Stimulated activated naive CD4-positive, alpha-beta T cell treated with Interleukin-2 at 50 U/mL for 16 hours (primary cell): ENCODE data around the gene RASA3.
"Not testable (repeated sequence)": the region's sequence is repeated elsewhere in the genome, so short reads cannot be mapped to it uniquely, and the experiment has no call there.

Source experiments
- DNase-seq: peaks from one replicate; lab custom pipeline; 2025; lab: John Stamatoyannopoulos, UW

The RASA3 gene

DNA sequence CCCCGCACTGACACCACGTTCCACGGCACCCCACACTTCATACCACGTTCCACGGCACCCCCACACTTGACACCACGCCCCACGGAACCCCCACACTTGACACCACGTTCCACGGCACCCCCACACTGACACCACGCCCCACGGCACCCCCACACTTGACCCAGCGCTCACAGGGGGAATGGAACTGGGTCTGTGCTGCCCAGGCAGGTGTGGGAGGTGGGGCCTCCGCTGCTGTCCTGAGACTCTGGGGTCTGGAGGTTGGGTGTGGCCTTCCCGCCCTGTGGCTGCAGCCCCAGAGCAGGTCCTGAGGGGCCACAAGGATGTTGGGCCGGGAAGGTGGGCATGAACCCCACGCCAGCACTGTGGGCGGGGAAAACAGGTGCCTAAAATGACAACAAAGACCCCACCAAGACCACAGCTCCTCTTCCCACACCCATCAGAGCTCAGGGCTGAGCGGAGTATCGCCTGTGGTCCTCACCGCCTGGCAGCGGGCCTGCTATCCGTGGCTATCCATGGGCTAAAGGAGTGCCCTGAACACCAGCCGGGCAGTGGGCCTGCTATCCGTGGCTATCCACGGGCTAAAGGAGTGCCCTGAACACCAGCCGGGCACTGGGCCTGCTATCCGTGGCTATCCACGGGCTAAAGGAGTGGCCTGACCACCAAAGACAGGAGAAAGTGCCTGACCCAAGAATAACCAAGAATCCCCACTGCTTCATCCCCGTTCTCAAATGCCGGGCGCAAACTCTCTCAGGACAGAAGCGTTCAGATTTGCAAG lies 98.7 kb downstream of the RASA3 start:
- DNase-seq, result no peak

DNA sequence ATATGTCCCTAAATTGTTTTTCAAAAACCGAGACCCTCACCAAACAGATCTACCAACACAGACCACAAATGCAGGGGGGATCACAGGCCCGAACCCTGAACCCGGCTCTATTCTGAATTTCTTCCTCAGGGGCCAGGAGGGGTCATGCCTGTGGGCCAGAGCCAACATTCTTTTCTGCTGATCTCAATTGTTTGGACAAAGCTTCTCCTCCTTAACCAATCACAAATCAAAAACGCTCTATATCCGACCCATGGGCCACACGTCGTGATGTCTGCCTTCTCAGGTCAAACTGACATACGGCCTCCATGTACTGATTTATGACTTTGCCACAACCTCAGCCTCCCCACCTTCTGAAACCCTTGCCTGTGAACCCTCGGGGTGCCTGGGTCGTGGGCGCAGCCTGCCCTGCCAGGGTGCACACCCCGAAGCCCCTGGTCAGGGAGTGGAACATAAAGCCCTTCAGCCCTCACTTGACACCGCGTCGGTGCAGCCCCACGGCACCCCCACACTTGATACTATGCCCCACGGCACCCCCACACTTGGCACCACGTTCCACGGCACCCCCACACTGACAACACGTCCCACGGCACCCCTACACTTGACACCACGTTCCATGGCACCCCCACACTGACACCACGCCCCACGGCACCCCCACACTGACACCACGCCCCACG lies 100.2 kb downstream of the RASA3 start:
- DNase-seq, result no peak

DNA sequence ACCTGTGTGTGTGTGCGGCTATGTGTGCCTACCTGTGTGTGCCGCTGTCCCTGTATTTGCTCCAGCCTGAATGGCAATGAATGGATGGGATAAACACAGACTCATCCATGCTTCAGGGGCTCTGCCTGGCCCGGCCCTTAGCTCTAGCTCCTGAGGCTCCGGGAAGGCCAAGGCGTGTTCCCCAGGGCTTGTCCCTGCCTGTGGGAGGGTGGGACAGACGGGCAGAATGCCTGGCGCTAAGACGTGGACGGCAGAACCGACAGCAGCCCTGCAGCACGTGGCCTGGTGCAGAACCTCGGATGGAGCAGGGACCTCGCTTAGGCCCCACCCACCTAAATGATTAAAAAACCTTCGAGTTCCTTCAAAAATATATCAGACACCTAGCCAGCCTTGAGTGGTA lies 100.8 kb downstream of the RASA3 start:
- DNase-seq, result no peak

DNA sequence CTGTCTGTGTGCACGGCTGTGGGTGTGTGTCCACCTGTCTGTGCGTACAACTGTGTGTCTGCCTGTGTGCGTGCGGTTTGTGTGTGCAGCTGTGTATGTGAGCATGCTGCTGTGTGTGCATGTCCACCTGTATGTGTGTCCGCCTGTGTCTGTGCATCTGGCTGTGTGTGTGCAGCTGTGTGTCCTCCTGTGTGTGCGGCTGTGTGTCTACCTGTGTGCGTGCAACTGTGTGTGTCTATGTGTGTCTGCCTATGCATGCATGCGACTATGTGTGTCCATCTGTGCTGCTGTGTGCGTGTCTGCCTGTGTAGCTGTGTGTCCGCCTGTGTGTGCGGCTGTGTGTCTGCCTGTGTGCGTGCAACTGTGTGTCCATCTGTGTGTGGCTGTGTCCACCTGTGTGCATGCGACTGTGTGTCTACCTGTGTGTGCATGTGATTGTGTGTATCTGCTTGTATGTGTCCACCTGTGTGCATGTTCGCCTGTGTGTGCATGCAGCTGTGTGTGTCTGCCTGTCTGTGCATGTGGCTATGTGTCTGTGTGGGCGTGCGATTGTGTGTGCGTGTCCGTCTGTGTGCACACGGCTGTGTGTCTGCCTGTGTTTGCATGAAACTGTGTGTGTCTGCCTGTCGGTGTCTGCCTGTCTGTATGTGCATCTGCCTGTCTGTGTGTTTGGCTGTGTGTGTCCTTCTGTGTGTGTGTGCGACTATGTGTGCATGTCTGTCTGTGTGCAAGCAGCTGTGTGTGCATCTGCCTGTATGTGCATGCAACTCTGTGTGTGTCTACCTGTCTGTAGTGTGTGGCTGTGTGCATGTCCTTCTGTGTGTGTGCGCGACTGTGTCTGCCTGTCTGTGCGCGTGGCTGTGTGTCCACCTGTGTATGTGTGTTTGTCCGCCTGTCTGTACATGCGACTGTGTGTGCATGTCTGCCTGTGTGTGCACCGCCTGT lies 101.5 kb downstream of the RASA3 start:
- no peak for DNase-seq

DNA sequence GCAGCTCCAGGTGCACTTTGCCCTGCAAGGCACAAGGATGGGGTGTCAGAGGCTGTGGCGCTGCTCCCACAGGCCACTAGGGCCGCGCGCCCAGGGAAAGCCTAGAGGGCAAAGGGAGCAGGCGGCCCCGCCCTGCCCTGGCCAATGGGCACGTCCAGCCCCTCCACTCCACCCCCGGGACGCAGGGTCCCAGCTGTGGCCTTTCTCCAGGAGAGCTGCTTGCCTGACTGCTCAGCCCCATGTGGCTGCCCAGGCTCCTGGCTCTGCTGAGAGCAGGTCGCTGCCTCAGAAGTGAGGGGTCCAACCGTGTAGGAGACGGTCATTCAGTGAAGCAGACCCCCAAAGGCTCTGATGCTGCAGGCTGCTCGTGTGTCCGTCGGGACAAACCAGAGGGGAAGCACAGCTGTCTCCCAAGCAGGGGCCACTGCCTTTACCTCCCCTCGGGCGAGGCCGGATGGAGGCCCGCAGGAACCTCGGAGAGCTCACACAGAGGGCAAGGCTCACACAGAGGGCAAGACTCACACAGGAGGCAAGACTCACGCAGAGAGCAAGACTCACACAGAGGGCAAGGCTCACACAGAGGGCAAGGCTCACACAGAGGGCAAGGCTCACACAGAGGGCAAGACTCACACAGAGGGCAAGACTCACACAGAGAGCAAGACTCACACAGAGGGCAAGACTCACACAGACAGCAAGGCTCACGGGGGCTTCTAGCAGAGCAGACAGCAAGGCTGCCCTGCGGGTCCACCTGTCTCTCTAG lies 102.4 kb downstream of the RASA3 start:
- DNase-seq, result no peak

DNA sequence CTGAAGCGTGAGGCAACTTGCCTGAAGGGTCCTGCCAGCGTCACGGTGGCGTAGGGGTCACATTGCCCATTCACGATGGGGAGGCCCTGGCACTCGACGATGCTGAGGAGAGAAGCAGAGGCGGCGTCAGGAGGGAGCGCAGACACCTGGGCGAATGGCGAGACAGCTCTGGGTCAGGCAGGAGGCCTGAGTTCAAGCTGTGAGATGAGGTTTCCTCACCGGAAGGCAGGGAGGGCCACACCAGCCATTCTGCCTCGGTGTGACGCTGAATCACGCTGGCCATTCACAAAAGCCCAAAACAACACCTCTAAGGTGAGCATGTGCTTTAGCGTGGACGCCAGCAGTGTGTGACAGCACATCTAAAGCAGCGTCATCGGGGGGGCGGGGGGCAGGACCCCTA lies 104.6 kb downstream of the RASA3 start:
- no peak for DNase-seq

DNA sequence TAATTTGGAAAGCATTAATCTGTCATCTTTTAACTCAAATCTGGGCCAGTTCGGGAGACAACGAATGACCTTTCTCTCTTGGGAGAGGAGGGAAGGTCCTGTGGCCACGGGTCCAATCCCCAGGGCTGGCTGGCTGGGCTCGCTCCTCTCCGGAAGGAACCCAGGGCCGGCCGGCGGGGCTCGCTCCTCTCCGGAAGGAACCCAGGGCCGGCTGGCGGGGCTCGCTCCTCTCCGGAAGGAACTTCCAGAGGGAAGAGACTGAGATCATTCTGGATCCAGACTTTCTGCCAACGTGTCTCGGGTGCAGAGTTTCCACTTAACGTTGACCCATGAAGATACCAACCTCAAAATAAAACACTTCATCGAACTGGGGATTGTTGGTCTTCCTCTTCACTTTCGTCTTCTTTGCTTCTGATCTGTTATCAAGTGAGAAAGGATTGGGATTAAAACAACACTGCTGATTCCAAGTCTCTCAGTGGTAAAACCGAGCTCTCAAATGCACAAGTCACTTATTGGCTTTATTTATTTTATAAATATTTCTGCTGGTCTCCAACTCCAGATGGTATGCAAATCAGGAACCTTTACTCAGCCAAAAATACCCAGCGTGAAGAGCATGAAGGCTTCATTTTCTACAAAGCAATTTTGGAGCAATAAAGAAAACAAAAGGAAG lies 105.2 kb downstream of the RASA3 start:
- DNase-seq, result no peak

DNA sequence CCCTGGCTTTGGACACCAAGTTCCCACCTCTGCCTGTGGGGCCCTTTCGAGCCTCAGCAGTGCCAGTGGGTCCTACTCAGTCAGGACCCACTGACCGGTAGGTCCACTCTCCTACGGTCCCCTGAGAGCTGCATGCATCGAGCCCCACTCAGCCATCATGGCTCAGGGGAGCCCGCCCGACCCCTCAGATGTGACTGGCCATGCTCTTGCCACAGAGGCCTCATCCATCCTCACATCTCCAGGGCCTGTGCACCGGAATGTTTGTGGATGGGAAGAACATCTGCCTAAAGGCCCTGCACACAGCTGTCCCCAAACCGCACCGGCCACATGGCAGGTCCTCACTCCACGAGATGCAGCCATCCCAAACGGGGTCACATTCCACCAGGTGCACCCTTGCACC lies 105.9 kb downstream of the RASA3 start:
- no peak for DNase-seq

DNA sequence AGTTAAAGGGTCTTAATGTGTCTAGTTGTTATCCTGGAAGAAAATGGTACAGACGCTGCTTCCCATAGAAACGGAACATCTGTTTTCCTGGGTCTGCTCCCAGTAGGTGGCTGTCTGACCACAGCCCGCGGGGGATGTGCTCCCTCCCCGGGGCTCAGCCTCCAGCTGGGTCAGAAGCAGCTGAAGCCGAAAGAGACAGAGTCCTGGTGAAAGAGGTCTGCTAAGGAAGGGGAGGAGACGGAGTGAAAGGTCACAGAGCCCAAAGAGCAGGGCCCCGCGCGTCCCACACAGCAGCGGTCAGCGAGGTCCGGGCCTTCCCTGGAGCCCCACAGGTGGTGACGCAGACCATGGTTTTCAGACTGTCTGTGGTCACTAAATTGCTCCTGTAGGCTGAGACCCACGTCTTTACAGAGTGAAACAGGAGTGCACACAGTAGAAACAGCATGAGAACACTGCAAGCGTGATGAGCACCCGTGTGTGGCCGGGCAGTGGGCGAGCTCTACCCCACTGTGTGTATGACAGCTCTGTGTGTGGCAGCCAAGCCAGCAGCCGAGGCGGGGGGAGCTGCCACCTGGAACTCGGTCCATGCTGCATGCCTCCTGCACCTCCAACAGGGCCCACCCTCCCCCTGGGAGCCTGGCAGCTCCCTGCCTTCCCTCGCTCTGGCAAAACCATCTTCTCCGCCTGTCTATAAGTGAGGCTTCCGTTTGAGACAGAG lies 106.5 kb downstream of the RASA3 start:
- DNase-seq, result no peak

DNA sequence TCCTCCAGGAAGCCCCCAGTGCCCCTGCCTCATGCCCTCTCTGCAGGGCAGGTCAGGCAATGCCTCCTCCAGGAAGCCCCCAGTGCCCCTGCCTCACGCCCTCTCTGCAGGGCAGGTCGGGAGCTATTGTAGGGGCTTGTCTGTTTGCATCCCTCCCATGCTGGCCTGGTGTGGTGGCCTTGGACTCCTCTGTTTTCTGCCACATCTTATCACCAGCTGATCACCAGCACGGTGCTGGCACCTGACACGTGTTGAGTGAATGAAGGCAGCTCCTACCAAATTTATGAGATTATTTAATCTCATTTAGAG lies 107.1 kb downstream of the RASA3 start:
- DNase-seq, result no peak

DNA sequence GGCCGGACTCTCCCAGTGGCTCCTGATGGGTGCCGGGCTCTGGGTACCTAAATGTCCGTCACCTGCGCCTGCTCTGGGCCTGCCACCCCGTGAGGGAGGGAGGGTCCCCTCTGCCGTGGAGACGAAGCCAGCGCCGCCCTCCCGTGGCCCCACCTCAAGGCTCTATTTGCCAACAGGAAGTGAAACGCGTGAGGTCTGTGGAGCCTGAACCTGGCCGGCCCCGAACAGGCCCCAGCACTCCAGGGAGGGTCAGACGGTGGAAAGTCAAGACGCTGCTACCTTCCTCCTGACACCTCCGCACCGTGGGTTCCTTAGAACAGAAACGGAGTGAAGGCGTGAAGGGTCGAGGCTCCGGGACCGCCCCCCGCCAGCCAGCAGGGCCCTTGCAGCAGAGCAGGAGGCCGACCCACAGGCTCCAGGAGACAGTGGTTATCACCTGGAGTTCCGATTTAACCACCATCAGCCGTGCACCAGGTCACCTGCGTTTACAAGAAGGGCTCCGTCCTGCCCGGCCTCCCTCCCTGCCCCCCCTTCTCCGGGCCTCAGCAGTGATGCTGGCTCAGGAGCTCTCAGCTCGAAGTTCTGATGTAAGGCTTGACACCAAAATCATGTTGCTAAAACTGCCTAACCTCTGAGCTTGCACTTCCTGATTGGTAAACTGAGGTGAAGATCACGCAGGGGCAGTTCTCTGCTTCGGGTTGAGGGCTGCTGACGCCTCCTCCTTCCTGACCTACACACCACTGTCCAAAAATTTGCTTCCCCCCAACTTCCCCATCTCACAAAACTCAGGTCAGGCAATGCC lies 107.6 kb downstream of the RASA3 start:
- no peak for DNase-seq

DNA sequence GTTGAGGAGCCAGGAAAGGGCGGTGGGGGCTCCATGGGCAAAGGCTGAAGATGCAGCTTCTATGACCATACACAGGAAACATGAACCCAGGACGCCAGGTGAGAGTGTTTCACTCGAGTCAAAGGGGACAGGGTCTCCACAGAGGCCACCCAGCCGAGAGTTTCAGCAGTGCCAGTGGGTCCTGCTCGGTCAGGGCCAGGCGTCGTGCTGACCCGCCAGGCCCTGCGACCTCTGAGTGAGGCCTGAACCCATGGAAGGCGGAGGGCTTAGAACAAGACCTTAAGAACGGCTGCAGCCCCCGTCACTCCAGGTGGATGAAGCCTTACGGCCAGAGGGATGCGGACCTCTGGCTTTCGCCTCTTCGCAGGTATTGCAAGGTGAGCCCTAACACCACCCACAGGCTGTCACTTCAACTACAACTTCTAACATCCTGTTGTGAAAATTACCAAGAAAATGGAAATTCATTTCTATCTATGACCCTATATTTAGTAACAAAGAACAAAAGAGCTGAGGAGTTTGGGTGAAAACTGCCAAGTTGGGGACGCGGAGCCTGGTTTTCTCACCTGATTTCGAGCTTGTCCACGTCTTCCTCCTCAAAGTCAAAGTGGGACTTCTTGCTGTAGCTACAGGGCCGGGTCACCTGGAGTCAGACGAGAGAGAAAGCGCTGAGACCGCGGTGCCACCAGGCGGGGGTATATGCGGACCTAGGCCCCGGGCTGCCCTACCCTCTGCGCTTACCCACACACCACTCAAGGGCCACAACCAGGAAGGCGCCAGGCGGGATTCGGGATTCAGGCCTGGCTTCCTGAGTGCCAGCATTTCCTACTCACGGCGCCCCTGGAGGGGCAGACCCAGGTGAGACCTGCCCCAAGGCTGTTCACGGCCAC lies 108.5 kb downstream of the RASA3 start:
- no peak for DNase-seq

DNA sequence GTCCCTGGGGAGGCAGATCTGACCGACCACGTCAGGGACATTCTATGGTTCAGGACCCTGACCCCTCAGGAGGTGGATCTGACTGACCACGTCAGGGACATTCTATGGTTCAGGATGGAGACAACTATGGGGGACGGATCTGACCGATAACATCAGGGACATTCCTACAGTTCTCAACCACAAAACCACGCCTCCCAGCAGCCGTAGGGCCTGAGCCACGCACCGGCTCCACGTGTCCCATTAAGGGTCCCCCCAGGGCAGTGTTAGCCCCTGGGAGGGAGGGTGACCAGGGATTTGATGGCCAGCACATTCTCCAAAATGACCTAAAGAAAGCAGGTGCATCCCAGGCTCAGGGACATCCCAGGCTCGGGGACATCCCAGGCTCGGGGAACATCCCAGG lies 109.5 kb downstream of the RASA3 start:
- DNase-seq, result no peak

DNA sequence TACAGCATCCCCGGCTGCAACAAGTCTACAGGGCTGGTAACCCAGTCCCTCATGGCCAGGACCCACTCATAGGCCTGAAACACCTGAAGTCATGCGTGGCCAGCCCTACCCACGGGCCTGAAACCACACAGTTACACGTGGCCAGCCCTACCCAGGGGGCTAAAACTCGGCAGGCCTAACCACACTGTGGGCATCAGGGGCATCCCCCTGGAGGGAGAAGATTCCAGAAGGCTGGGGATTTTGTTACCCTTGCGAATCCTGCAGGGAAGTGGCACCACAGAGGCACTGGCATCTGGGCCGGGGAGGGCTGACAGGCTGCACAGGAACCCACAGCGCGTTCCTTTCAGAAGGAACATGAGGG lies 110.1 kb downstream of the RASA3 start:
- no peak for DNase-seq

DNA sequence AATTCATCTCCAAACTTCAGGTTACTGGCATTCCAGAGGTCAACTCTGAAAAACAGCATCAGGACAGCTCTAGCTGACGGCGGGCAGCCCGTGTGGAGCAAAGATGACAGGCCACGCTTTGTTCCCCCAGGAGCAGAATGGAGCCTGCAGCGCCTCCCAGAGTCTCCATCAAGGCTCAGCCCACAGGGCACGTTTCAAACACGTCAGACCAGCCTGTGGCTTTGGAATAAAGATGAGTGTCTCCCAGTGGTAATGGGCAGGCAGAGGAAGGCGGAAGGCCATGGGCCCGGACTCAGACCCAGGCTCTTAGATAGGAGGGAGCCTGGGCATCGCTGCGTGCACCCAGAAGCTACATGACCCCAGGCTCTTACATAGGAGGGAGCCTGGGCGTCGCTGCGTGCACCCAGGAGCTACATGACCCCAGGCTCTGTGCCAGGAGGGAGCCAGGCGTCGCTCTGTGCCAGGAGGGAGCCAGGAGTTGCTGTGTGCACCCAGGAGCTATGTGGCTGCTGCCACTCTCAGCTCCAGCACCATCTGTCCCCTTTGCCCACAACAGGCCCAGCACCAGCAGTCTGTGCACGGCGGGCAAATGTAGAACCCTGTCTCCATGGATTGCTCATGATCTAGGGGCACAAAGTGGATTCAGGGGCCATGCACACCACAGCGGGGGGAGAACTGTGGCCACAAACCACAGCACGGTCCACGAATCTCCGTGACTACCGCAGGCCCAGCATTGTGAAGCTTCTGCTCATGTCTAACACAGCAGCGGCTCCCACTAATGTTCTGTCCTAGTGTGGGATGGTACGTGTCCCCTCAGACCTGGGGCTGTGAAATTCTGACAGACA lies 110.7 kb downstream of the RASA3 start:
- DNase-seq, result no peak

DNA sequence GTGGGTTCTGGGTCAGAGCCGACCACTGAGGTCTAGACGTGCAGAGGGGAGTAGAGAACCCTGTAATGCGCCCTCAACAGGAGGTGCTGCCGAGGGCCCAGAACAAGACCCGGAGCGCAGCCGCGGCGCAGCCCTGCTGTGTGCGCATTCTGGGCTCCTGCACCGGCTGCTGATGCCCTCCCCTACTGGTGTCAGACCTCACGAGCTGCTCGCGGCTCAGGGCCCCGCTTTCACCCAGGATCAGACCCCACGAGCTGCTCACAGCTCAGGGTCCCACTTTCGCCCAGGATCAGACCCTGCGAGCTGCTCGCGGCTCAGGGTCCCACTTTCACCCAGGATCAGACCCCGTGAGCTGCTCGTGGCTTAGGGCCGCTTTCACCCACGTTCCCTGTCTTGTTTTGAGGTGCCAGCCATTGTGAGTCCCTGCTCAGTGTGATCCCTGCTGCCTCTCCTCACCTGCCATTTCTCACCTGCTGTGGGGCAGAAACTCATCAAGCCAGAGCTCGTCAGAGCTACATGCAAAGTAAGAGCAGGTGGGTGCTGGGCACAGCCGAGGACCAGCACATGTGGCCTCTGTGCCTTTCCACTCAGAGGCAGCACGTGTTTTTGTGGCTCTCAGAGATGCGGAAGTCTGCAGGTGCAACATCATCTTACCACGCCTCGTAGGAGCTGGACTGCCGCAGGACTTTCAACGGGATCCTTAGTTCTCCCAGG lies 111.5 kb downstream of the RASA3 start:
- no peak for DNase-seq

DNA sequence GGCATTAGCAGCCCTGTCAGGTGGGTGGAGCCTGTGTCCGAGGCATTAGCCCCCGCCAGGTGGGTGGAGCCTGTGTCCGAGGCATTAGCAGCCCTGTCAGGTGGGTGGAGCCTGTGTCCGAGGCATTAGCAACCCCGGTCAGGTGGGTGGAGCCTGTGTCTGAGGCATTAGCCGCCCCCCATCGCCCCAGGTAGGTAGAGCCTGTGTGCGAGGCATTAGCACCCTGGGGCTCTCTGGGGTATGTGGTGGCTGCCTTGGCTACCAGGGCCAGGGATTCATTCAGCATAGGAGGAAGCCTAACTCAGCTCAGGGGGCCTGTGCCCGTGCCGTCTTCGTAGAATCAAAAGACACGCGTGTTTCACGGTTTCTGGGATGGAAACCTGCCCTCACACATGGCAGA lies 112.3 kb downstream of the RASA3 start:
- not testable (repeated sequence) for DNase-seq

DNA sequence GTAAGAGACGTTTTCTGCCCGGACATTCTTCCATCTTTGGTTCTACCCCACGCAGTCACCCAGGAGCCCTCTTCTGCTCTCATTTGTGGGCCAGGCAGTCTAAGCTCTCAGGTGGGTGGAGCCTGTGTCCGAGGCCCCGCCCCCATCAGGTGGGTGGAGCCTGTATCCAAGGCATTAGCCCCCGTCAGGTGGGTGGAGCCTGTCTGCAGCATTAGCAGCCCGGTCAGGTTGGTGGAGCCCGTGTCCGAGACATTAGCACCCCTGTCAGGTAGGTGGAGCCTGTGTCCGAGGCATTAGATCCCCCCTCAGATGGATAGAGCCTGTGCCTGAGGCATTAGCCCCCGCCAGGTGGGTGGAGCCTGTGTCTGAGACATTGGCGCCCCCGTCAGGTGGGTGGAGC lies 113.1 kb downstream of the RASA3 start:
- DNase-seq, result peak; percentile 17
